ENCODE data around the gene DDX46.

The DDX46 gene

DNA sequence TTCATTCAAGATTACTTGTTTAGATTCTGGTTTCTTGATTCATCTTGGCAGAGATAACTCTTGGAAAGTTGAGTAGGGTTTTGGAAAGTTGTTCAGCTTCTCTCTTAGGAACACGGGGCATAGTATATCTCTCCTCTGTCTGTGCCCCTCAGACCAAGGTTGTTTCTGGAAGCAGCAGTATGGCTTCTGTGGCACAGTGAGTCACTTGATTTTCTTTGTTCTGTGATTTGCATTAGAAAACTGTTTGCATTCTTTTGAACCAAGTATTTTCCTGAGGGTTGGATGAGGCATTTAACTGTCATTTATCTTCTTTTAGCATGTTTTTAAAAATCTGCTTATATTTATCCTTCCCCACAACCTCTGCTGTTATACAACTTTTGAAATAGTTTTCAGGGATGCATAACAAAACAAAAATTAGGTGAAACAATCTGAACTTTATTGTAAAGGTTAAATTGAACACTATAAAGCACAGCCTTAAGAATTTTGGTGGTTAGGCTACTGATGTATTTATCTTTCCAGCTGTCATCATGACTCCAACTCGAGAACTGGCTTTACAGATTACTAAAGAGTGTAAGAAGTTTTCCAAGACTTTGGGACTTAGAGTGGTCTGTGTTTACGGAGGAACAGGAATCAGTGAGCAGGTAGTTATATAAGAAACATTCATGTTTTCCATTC lies 26.5 kb downstream of the DDX46 start:
- TF ChIP-seq TAF1 (IDR thresholded peaks at IDR 0.05; ENCODE audit: low read depth), result no peak
- TF ChIP-seq RAD21 (IDR thresholded peaks at IDR 0.05; ENCODE audit: low read depth), result no peak
- no peak for TF ChIP-seq FOXM1 (IDR thresholded peaks at IDR 0.05; ENCODE audit: borderline replicate concordance, low read depth)
- no peak for TF ChIP-seq NFIC (IDR thresholded peaks at IDR 0.05)
- no peak for TF ChIP-seq YY1 (IDR thresholded peaks at IDR 0.05; ENCODE audit: low read depth)
- TF ChIP-seq, protein P1, sequence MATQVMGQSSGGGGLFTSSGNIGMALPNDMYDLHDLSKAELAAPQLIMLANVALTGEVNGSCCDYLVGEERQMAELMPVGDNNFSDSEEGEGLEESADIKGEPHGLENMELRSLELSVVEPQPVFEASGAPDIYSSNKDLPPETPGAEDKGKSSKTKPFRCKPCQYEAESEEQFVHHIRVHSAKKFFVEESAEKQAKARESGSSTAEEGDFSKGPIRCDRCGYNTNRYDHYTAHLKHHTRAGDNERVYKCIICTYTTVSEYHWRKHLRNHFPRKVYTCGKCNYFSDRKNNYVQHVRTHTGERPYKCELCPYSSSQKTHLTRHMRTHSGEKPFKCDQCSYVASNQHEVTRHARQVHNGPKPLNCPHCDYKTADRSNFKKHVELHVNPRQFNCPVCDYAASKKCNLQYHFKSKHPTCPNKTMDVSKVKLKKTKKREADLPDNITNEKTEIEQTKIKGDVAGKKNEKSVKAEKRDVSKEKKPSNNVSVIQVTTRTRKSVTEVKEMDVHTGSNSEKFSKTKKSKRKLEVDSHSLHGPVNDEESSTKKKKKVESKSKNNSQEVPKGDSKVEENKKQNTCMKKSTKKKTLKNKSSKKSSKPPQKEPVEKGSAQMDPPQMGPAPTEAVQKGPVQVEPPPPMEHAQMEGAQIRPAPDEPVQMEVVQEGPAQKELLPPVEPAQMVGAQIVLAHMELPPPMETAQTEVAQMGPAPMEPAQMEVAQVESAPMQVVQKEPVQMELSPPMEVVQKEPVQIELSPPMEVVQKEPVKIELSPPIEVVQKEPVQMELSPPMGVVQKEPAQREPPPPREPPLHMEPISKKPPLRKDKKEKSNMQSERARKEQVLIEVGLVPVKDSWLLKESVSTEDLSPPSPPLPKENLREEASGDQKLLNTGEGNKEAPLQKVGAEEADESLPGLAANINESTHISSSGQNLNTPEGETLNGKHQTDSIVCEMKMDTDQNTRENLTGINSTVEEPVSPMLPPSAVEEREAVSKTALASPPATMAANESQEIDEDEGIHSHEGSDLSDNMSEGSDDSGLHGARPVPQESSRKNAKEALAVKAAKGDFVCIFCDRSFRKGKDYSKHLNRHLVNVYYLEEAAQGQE (IDR thresholded peaks at IDR 0.05; ENCODE audit: low read depth), result no peak
- TF ChIP-seq, protein P2, sequence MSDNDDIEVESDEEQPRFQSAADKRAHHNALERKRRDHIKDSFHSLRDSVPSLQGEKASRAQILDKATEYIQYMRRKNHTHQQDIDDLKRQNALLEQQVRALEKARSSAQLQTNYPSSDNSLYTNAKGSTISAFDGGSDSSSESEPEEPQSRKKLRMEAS (IDR thresholded peaks at IDR 0.05), result no peak
- TF ChIP-seq CREB1 (IDR thresholded peaks at IDR 0.05; ENCODE audit: low read depth), result no peak
- TF ChIP-seq, protein P3, sequence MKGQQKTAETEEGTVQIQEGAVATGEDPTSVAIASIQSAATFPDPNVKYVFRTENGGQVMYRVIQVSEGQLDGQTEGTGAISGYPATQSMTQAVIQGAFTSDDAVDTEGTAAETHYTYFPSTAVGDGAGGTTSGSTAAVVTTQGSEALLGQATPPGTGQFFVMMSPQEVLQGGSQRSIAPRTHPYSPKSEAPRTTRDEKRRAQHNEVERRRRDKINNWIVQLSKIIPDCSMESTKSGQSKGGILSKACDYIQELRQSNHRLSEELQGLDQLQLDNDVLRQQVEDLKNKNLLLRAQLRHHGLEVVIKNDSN (IDR thresholded peaks at IDR 0.05), result no peak
- TF ChIP-seq EGR1 (IDR thresholded peaks at IDR 0.05), result no peak
- no peak for TF ChIP-seq ZBTB7A (IDR thresholded peaks at IDR 0.05; ENCODE audit: low read depth)
- no peak for TF ChIP-seq EP300 (IDR thresholded peaks at IDR 0.05; ENCODE audit: borderline replicate concordance)
- no peak for TF ChIP-seq TEAD4 (IDR thresholded peaks at IDR 0.05)
- TF ChIP-seq TCF12 (IDR thresholded peaks at IDR 0.05; ENCODE audit: low read depth), result no peak
- TF ChIP-seq CEBPB (IDR thresholded peaks at IDR 0.05), result no peak

DNA sequence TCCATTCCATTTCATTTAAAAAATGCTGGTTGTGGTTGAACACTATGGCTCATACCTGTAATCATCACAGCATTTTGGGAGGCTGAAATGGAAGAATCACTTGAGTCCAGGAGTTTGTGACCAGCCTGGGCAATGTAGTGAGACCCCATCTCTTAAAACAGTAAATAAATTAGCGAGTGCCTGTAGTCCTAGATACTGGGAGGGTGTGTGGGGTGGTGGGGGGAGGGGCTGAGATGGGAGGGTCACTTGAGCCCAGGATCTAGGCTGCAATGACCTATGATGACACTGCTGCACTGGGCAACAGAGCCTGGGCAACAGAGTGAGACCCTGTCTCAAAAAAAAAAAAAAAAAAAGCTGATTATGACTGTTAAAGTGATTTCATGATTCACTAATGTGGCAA lies 29.1 kb downstream of the DDX46 start:
- TF ChIP-seq, protein P1 (IDR thresholded peaks at IDR 0.05; ENCODE audit: low read depth), result no peak
- TF ChIP-seq CEBPB (IDR thresholded peaks at IDR 0.05) (no peak), CREB1 (IDR thresholded peaks at IDR 0.05; ENCODE audit: low read depth) (no peak), YY1 (IDR thresholded peaks at IDR 0.05; ENCODE audit: low read depth) (no peak), FOXM1 (IDR thresholded peaks at IDR 0.05; ENCODE audit: borderline replicate concordance, low read depth) (no peak), TCF12 (IDR thresholded peaks at IDR 0.05; ENCODE audit: low read depth) (no peak), TEAD4 (IDR thresholded peaks at IDR 0.05) (no peak), NFIC (IDR thresholded peaks at IDR 0.05) (no peak), EP300 (IDR thresholded peaks at IDR 0.05; ENCODE audit: borderline replicate concordance) (no peak), TAF1 (IDR thresholded peaks at IDR 0.05; ENCODE audit: low read depth) (no peak), RAD21 (IDR thresholded peaks at IDR 0.05; ENCODE audit: low read depth) (no peak), ZBTB7A (IDR thresholded peaks at IDR 0.05; ENCODE audit: low read depth) (no peak), EGR1 (IDR thresholded peaks at IDR 0.05) (no peak)
- TF ChIP-seq, protein P2 (IDR thresholded peaks at IDR 0.05), result no peak
- TF ChIP-seq, protein P3 (IDR thresholded peaks at IDR 0.05), result no peak

DNA sequence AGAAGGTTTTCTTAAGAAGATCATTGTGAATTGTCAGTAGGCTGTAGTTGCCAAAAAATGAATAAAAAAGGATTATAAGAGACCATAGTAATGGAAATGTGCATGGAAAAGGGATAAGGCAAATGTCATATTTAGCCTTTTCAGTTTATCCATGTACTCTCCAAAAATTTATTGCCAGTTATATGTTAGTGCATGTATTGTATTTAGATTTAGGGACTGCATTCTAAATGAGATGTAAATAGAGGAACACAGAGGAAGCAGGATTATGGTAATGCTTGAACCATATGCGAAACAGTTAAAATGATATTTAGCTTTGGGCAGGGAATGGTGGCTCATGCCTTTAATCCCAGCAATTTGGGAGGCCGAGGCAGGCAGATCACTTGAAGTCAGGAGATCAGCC lies 33.0 kb downstream of the DDX46 start:
- no peak for TF ChIP-seq NFIC (IDR thresholded peaks at IDR 0.05)
- TF ChIP-seq YY1 (IDR thresholded peaks at IDR 0.05; ENCODE audit: low read depth), result no peak
- TF ChIP-seq FOXM1 (IDR thresholded peaks at IDR 0.05; ENCODE audit: borderline replicate concordance, low read depth), result no peak
- no peak for TF ChIP-seq TAF1 (IDR thresholded peaks at IDR 0.05; ENCODE audit: low read depth)

DNA sequence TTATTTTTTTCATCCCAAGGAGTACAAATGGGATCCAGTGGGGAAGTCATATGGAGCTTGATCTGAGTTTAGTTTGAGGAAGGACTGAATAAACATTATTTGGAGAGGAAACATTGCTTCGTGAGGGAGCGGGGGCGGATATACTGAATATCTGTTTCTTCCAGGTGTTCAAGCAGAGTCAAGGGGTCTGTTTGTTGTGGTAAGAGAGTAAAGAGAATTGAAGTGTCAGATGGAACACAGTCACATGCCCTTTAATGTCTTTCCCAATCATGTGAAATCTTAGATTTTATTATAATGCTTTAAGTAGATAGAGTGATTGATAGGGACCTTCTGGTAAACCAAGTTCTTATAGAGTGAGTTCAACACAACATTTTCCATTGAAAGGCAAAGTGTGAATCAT lies 33.7 kb downstream of the DDX46 start:
- TF ChIP-seq, protein P3 (IDR thresholded peaks at IDR 0.05), result no peak
- no peak for TF ChIP-seq NFIC (IDR thresholded peaks at IDR 0.05)
- TF ChIP-seq, protein P1 (IDR thresholded peaks at IDR 0.05; ENCODE audit: low read depth), result no peak
- no peak for TF ChIP-seq TCF12 (IDR thresholded peaks at IDR 0.05; ENCODE audit: low read depth)
- TF ChIP-seq, protein P2 (IDR thresholded peaks at IDR 0.05), result no peak
- TF ChIP-seq CEBPB (IDR thresholded peaks at IDR 0.05), result no peak
- no peak for TF ChIP-seq YY1 (IDR thresholded peaks at IDR 0.05; ENCODE audit: low read depth)
- no peak for TF ChIP-seq TEAD4 (IDR thresholded peaks at IDR 0.05)
- TF ChIP-seq ZBTB7A (IDR thresholded peaks at IDR 0.05; ENCODE audit: low read depth), result no peak
- no peak for TF ChIP-seq FOXM1 (IDR thresholded peaks at IDR 0.05; ENCODE audit: borderline replicate concordance, low read depth)
- TF ChIP-seq EGR1 (IDR thresholded peaks at IDR 0.05), result no peak
- TF ChIP-seq CREB1 (IDR thresholded peaks at IDR 0.05; ENCODE audit: low read depth), result no peak
- TF ChIP-seq EP300 (IDR thresholded peaks at IDR 0.05; ENCODE audit: borderline replicate concordance), result no peak
- no peak for TF ChIP-seq RAD21 (IDR thresholded peaks at IDR 0.05; ENCODE audit: low read depth)
- TF ChIP-seq TAF1 (IDR thresholded peaks at IDR 0.05; ENCODE audit: low read depth), result no peak
